Iris pigment epithelial cell (primary cell): ENCODE measurements around the gene SPTSSB.

Source experiments
- DNase-seq: peaks from one replicate; pipeline ENCODE4 v3.0.0-alpha.2; 2011; ENCODE audit warnings: low read depth

SPTSSB gene

GRCh38 chr3:161390200-161390599, 18.9 kb upstream of the SPTSSB start:
- no peak for DNase-seq

- DNase-seq: no peak
These were observed 18.2 kb upstream of the SPTSSB start for GRCh38 chr3:161389445-161390035.

GRCh38 chr3:161388855-161389254, 17.5 kb upstream of the SPTSSB start:
- DNase-seq: no peak

- no peak for DNase-seq
These were observed 15.9 kb upstream of the SPTSSB start for GRCh38 chr3:161386991-161387770.

GRCh38 chr3:161372321-161373260, 1.3 kb upstream of the SPTSSB start:
- peak; percentile 20 for DNase-seq

GRCh38 chr3:161369531-161369930, 1.8 kb downstream of the SPTSSB start:
- DNase-seq: no peak

GRCh38 chr3:161366094-161366493, 5.2 kb downstream of the SPTSSB start:
- no peak for DNase-seq

- no peak for DNase-seq
These were observed 12.8 kb downstream of the SPTSSB start for GRCh38 chr3:161358488-161358887.

GRCh38 chr3:161356287-161356686, 15.0 kb downstream of the SPTSSB start:
- no peak for DNase-seq

- DNase-seq: no peak
These were observed 15.8 kb downstream of the SPTSSB start for GRCh38 chr3:161355508-161355907.

- DNase-seq: no peak
These were observed 16.8 kb downstream of the SPTSSB start for GRCh38 chr3:161354554-161354953.

- DNase-seq: no peak
These were observed 20.0 kb downstream of the SPTSSB start for GRCh38 chr3:161351330-161351729.

- no peak for DNase-seq
These were observed 20.4 kb downstream of the SPTSSB start for GRCh38 chr3:161350916-161351315.

GRCh38 chr3:161349529-161350312, 21.6 kb downstream of the SPTSSB start:
- peak; percentile 86 for DNase-seq

- DNase-seq: no peak
These were observed 22.4 kb downstream of the SPTSSB start for GRCh38 chr3:161348796-161349400.

- DNase-seq: no peak
These were observed 23.6 kb downstream of the SPTSSB start for GRCh38 chr3:161347726-161348125.

GRCh38 chr3:161345023-161345422, 26.3 kb downstream of the SPTSSB start:
- no peak for DNase-seq

- DNase-seq: peak; percentile 26
These were observed 27.3 kb downstream of the SPTSSB start for GRCh38 chr3:161343986-161344385.

GRCh38 chr3:161343540-161343939, 27.8 kb downstream of the SPTSSB start:
- no peak for DNase-seq

- no peak for DNase-seq
These were observed 28.7 kb downstream of the SPTSSB start for GRCh38 chr3:161342629-161343028.
